DMS153 (cell line): ENCODE measurements around the gene ANAPC13.
A peak's percentile ranks its signal among the peaks of the same experiment; 100 is the strongest.

Source experiments
- DNase-seq: peaks from one replicate; lab custom pipeline; 2025; lab: John Stamatoyannopoulos, UW

ANAPC13 gene

GRCh38 chr3:134482622-134483021 lies 3.2 kb downstream of the ANAPC13 start:
- DNase-seq, result no peak

- DNase-seq, result no peak
Measured at GRCh38 chr3:134481166-134481565, 4.6 kb downstream of the ANAPC13 start.

GRCh38 chr3:134480546-134480945 lies 5.2 kb downstream of the ANAPC13 start:
- no peak for DNase-seq

GRCh38 chr3:134477938-134478337 lies 7.8 kb downstream of the ANAPC13 start:
- DNase-seq, result no peak

- DNase-seq, result no peak
Measured at GRCh38 chr3:134477002-134477401, 8.8 kb downstream of the ANAPC13 start.

- no peak for DNase-seq
Measured at GRCh38 chr3:134476306-134476705, 9.5 kb downstream of the ANAPC13 start.

- DNase-seq, result no peak
Measured at GRCh38 chr3:134474956-134475355, 10.8 kb downstream of the ANAPC13 start.

- peak; percentile 55 for DNase-seq
Measured at GRCh38 chr3:134473868-134474546, 11.8 kb downstream of the ANAPC13 start.

GRCh38 chr3:134472831-134473230 lies 13.0 kb downstream of the ANAPC13 start:
- DNase-seq, result no peak

- DNase-seq, result no peak
Measured at GRCh38 chr3:134471521-134472193, 14.1 kb downstream of the ANAPC13 start.

GRCh38 chr3:134468519-134468918 lies 17.3 kb downstream of the ANAPC13 start:
- DNase-seq, result no peak

- no peak for DNase-seq
Measured at GRCh38 chr3:134466331-134466730, 19.5 kb downstream of the ANAPC13 start.

GRCh38 chr3:134464689-134465365 lies 21.0 kb downstream of the ANAPC13 start:
- DNase-seq, result no peak

GRCh38 chr3:134464064-134464688 lies 21.6 kb downstream of the ANAPC13 start:
- DNase-seq, result no peak

GRCh38 chr3:134463676-134464063 lies 22.1 kb downstream of the ANAPC13 start:
- no peak for DNase-seq

GRCh38 chr3:134462331-134462941 lies 23.3 kb downstream of the ANAPC13 start:
- no peak for DNase-seq

GRCh38 chr3:134460965-134461364 lies 24.8 kb downstream of the ANAPC13 start:
- no peak for DNase-seq

- DNase-seq, result no peak
Measured at GRCh38 chr3:134459562-134459961, 26.2 kb downstream of the ANAPC13 start.

GRCh38 chr3:134458406-134458945 lies 27.3 kb downstream of the ANAPC13 start:
- DNase-seq, result no peak

GRCh38 chr3:134457376-134458074 lies 28.3 kb downstream of the ANAPC13 start:
- no peak for DNase-seq

- DNase-seq, result no peak
Measured at GRCh38 chr3:134453631-134454030, 32.2 kb downstream of the ANAPC13 start.
